HepG2 (cell line): ENCODE data around the gene IGSF21.

Experiments
- FOSL1 ChIP-seq: sonication (generic); formaldehyde crosslinking; IDR thresholded peaks from 2 replicates; pipeline ENCODE4 v1.9.0; 2021; ENCODE audit warnings: missing genetic modification reagents, borderline replicate concordance
- NCOA1 ChIP-seq: sonication (generic); formaldehyde crosslinking; IDR thresholded peaks from 2 replicates; pipeline ENCODE4 v1.9.0; 2021; ENCODE audit warnings: missing genetic modification reagents
- TF ChIP-seq, protein P1 (sequence below): sonication (generic); formaldehyde crosslinking; IDR thresholded peaks from 2 replicates; pipeline ENCODE4 v1.9.0; 2022; ENCODE audit warnings: low read depth, missing genetic modification reagents
- TF ChIP-seq, protein P2 (sequence below): IDR thresholded peaks from 2 replicates; pipeline ENCODE4 v1.6.1; 2016; ENCODE audit warnings: control low read depth
- TF ChIP-seq, protein P3 (sequence below): conservative IDR thresholded peaks from 2 replicates; pipeline ENCODE4 v1.6.1; 2018; ENCODE audit warnings: missing genetic modification reagents
- TF ChIP-seq, protein P4 (sequence below): sonication (generic); formaldehyde crosslinking; IDR thresholded peaks from 2 replicates; pipeline ENCODE4 v1.5.0; 2020; ENCODE audit warnings: mild to moderate bottlenecking, missing genetic modification reagents, moderate library complexity

DNA sequence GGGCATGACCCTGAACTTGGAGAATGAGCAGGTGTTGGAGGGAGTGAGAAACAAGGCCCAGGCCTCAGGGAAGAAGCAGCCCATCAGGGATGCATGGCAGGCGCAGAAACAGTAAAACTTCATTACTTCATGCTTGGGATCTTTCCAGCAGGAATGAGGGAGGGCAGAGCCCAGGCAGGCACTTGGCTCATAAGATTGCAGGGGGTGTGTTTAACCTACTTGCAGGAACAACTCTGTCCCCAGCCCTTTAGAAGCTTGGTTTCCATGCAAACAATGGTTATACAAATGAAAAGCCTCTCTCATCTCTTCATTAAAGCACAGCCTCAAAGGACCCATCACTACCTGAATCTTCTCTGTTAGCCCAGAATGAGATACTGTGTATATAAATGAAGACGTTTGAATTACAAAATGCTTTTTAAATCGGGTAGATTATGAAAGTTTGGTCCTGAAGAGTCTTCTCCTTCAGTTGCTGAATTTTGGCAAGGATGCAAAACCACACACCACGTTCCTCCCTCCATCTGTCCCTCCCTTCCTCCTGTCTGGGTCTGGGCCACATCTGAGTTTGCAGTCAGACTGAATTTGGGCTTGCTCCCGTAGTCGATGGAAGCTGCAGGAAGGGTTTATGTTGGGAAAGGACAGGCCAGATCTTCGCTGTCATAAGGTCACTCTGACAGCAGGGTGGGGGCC is 218.8 kb downstream of the IGSF21 start:
- TF ChIP-seq, protein P1, sequence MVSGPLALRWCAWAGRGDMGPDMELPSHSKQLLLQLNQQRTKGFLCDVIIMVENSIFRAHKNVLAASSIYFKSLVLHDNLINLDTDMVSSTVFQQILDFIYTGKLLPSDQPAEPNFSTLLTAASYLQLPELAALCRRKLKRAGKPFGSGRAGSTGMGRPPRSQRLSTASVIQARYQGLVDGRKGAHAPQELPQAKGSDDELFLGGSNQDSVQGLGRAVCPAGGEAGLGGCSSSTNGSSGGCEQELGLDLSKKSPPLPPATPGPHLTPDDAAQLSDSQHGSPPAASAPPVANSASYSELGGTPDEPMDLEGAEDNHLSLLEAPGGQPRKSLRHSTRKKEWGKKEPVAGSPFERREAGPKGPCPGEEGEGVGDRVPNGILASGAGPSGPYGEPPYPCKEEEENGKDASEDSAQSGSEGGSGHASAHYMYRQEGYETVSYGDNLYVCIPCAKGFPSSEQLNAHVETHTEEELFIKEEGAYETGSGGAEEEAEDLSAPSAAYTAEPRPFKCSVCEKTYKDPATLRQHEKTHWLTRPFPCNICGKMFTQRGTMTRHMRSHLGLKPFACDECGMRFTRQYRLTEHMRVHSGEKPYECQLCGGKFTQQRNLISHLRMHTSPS (CRISPR knock-in tag): no peak
- TF ChIP-seq FOSL1 (CRISPR knock-in tag) (no peak), NCOA1 (CRISPR knock-in tag) (no peak)
- TF ChIP-seq, protein P2, sequence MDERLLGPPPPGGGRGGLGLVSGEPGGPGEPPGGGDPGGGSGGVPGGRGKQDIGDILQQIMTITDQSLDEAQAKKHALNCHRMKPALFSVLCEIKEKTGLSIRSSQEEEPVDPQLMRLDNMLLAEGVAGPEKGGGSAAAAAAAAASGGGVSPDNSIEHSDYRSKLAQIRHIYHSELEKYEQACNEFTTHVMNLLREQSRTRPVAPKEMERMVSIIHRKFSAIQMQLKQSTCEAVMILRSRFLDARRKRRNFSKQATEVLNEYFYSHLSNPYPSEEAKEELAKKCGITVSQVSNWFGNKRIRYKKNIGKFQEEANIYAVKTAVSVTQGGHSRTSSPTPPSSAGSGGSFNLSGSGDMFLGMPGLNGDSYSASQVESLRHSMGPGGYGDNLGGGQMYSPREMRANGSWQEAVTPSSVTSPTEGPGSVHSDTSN (CRISPR knock-in tag): no peak
- TF ChIP-seq, protein P3, sequence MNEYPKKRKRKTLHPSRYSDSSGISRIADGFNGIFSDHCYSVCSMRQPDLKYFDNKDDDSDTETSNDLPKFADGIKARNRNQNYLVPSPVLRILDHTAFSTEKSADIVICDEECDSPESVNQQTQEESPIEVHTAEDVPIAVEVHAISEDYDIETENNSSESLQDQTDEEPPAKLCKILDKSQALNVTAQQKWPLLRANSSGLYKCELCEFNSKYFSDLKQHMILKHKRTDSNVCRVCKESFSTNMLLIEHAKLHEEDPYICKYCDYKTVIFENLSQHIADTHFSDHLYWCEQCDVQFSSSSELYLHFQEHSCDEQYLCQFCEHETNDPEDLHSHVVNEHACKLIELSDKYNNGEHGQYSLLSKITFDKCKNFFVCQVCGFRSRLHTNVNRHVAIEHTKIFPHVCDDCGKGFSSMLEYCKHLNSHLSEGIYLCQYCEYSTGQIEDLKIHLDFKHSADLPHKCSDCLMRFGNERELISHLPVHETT (CRISPR knock-in tag): no peak
- TF ChIP-seq, protein P4, sequence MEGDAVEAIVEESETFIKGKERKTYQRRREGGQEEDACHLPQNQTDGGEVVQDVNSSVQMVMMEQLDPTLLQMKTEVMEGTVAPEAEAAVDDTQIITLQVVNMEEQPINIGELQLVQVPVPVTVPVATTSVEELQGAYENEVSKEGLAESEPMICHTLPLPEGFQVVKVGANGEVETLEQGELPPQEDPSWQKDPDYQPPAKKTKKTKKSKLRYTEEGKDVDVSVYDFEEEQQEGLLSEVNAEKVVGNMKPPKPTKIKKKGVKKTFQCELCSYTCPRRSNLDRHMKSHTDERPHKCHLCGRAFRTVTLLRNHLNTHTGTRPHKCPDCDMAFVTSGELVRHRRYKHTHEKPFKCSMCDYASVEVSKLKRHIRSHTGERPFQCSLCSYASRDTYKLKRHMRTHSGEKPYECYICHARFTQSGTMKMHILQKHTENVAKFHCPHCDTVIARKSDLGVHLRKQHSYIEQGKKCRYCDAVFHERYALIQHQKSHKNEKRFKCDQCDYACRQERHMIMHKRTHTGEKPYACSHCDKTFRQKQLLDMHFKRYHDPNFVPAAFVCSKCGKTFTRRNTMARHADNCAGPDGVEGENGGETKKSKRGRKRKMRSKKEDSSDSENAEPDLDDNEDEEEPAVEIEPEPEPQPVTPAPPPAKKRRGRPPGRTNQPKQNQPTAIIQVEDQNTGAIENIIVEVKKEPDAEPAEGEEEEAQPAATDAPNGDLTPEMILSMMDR (CRISPR knock-in tag): no peak
